ENCODE results near the gene GXYLT1.

The GXYLT1 gene

DNA sequence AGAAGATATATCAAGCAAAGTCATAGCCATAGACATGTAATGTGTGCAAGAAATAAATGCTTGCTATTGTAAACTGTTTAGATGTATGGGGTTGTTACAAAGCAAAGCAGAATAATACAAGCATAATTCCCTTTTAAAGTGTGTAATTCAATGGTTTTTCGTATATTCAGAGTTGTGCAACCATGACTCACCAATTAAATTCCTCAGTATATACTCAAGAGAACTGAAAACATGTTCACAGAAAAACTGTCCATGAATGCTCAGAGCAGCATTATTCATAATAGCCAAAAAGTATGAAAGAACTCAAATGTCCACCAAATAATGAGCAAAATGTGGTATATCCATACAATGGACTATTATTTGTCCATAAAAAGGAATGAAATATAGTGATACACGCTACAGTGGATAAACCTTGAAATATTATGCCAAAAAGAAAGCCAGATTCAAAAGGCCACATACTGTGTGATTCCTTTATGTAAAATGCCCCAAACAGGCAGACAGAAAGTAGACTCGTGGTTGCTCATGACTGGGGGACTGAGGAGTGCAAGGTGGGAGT lies 9.3 kb downstream of the GXYLT1 start:
- TF ChIP-seq, protein P1, sequence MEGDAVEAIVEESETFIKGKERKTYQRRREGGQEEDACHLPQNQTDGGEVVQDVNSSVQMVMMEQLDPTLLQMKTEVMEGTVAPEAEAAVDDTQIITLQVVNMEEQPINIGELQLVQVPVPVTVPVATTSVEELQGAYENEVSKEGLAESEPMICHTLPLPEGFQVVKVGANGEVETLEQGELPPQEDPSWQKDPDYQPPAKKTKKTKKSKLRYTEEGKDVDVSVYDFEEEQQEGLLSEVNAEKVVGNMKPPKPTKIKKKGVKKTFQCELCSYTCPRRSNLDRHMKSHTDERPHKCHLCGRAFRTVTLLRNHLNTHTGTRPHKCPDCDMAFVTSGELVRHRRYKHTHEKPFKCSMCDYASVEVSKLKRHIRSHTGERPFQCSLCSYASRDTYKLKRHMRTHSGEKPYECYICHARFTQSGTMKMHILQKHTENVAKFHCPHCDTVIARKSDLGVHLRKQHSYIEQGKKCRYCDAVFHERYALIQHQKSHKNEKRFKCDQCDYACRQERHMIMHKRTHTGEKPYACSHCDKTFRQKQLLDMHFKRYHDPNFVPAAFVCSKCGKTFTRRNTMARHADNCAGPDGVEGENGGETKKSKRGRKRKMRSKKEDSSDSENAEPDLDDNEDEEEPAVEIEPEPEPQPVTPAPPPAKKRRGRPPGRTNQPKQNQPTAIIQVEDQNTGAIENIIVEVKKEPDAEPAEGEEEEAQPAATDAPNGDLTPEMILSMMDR (IDR thresholded peaks at IDR 0.05; ENCODE audit: low read depth, low read length) = no peak
- peak; percentile 72 for DNase-seq (ENCODE audit: low read depth, low spot score)
- in situ Hi-C loops (cut with HindIII; ENCODE audit: low sequenced_read_pairs) = no loop called here
- no peak overlapping the region for H3K4me3 ChIP-seq (ENCODE audit: low read depth, low read length)

DNA sequence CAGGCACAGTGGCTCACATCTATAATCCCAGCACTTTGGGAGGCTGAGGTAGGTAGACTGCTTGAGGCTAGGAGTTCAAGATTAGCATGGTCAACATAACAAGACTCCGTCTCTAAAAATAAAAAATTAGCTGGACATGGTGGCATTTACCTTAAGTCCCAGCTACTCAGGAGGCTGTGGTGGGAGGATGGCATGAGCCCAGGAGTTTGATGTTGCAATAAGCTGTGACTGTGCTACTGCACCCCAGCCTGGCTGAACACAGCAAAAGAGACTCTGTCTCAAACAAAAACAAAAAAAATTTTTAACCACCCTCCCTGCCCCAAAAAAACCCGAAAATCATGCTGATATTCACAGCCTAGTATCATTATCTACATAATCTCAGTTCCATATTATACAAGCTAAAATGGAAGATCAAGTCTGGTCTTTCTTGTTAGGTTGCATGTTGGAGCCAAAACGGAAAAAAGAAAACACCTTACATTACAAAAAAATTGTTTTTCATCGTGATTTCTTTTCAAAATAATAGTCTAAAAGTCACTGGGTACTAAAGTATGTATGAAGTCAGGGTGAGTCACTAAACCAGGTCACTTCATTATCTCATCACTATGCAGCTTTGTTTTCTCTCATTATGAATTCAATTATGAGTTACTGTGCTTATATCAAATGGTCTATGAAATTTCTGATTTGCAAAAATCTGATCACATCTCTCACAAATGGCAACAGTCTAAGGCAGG lies 13.8 kb downstream of the GXYLT1 start:
- H3K4me3 ChIP-seq (ENCODE audit: low read depth, low read length) = peak overlapping the region; percentile 2
- in situ Hi-C loops (cut with HindIII; ENCODE audit: low sequenced_read_pairs) = no loop called here
- peak; percentile 59 for DNase-seq (ENCODE audit: low read depth, low spot score)
- TF ChIP-seq, protein P1 (IDR thresholded peaks at IDR 0.05; ENCODE audit: low read depth, low read length) = no peak

DNA sequence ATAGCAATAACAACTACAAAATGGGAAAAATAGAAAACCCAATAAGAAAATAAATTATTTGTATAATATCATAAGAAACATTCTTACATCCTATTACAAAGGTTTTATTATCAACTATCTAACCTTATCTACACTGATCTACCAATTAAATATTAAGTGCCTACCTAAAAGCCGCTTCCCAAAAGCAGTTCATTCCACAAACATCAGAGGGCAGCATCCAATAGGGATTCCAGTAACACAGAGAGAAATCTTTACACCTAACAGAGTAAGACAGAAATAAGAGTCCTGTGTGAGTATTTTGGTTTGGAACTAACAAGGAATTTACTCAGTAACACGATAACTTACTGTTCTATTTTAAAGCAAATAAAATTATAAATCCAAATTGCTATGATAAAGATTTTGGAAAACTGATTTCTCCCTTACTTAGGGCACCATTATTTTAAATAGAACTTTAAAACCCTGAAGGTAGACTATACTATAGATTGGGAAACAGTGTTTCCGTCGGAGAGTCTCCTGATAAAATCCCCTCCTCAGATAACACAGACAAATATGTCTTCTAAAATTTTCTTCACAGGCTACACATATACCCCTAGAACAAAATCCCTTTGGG lies 15.0 kb downstream of the GXYLT1 start:
- H3K4me3 ChIP-seq (ENCODE audit: low read depth, low read length) = no peak overlapping the region
- in situ Hi-C loops (cut with HindIII; ENCODE audit: low sequenced_read_pairs) = no loop called here
- TF ChIP-seq, protein P1 (IDR thresholded peaks at IDR 0.05; ENCODE audit: low read depth, low read length) = peak; percentile 84
- peak; percentile 80 for DNase-seq (ENCODE audit: low read depth, low spot score)

DNA sequence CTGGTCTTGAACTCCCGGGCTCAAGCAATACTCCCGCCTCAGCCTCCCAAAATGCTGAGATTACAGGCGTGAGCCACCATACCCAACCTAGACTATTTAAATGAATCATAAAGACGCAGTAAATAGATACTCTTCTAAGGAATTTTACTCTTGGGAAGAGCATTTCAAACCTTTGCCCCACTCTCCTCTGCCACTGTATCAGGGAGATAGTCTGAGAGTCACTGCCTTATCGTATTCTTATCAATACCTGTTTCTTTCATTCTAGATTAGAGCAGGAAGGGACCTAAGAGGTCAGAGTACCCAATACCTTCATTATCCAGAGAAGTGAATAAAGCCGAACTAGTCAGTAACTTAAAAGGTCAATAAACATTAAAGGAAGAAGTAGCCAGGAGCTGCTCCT lies 15.8 kb downstream of the GXYLT1 start:
- no peak for DNase-seq (ENCODE audit: low read depth, low spot score)
- in situ Hi-C loops (cut with HindIII; ENCODE audit: low sequenced_read_pairs) = no loop called here
- TF ChIP-seq, protein P1 (IDR thresholded peaks at IDR 0.05; ENCODE audit: low read depth, low read length) = no peak
- no peak overlapping the region for H3K4me3 ChIP-seq (ENCODE audit: low read depth, low read length)

DNA sequence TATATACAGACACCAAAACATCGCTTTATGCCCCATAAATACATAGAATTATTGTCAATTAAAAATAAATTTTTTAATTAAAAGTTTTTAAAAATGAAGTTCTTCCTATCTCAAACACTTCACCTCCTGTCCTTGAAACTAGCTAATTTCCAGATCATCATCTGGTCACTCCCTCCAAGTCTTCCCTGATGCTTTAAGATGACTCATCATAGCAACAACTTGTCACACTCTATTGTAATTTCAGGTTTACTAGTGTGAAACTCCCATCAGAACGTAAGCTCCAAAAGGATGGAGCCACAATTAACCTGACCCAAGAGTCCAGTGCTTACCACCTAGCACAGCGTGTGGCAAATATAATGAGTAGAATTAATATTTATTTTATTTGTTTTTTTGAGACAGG lies 16.3 kb downstream of the GXYLT1 start:
- DNase-seq (ENCODE audit: low read depth, low spot score) = peak; percentile 31
- TF ChIP-seq, protein P1 (IDR thresholded peaks at IDR 0.05; ENCODE audit: low read depth, low read length) = no peak
- in situ Hi-C loops (cut with HindIII; ENCODE audit: low sequenced_read_pairs) = no loop called here

DNA sequence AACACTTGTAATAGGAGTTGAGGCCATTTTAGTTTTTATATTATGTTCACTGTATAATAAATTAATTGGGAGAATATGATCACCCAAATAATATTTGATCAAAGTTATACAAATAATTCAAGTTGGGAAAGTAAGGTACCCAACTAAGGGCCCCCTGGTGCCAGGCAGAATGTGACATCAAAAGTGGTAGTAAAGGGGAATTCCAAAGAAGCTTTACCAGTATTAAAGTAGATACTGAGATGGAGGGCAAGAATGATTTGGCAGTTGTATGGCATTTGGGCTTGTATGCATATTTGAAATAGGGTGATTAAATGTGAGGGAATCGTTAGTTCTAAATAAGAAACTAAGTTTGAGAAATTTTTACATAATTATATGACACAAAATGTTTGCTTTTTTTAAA lies 17.7 kb downstream of the GXYLT1 start:
- no peak overlapping the region for H3K4me3 ChIP-seq (ENCODE audit: low read depth, low read length)
- in situ Hi-C loops (cut with HindIII; ENCODE audit: low sequenced_read_pairs) = no loop called here
- TF ChIP-seq, protein P1 (IDR thresholded peaks at IDR 0.05; ENCODE audit: low read depth, low read length) = no peak
- no peak for DNase-seq (ENCODE audit: low read depth, low spot score)

More for the DNA sequence above, 16.3 kb downstream of the GXYLT1 start:
- no peak overlapping the region for H3K4me3 ChIP-seq (ENCODE audit: low read depth, low read length)
